Chondrocyte (in vitro differentiated cells): Measurements from ENCODE around the gene MBNL1. TPM values are rescaled to one million over a fixed set of nuclear protein-coding genes. Genes with fewer than 3 reads are reported as not detected.

Source experiments
- DNase-seq: peaks from one replicate; pipeline ENCODE4 v3.0.0; 2021; ENCODE audit warnings: mixed read lengths, low spot score
- H3K27ac Mint-ChIP-seq: one replicate; pipeline ENCODE4 v1.8.0; 2021; ENCODE audit warnings: mild to moderate bottlenecking, moderate library complexity, mixed read lengths; ENCODE audit not compliant: unreplicated experiment
- H3K27me3 Mint-ChIP-seq: 2 replicates; pipeline ENCODE4 v1.8.0; 2021; ENCODE audit warnings: low read depth, mixed read lengths
- H3K36me3 Mint-ChIP-seq: 2 replicates; pipeline ENCODE4 v1.8.0; 2021; ENCODE audit warnings: low read depth, mixed read lengths
- H3K4me1 Mint-ChIP-seq: 2 replicates; pipeline ENCODE4 v1.8.0; 2021; ENCODE audit warnings: low read depth, mild to moderate bottlenecking, mixed read lengths
- H3K4me3 Mint-ChIP-seq: one replicate; pipeline ENCODE4 v1.8.0; 2021; ENCODE audit warnings: mild to moderate bottlenecking, moderate library complexity, mixed read lengths; ENCODE audit not compliant: unreplicated experiment
- H3K9me3 Mint-ChIP-seq: 2 replicates; pipeline ENCODE4 v1.8.0; 2021; ENCODE audit warnings: low read depth, mixed read lengths
- total RNA-seq: library from RNA; stranded (reverse); gene quantifications from 3 replicates; pipeline ENCODE4 v1.2.1, GENCODE V29; 2021
- TF ChIP-seq, protein P1 (sequence below): fragments of 200-600 bp; sonication (generic); IDR thresholded peaks from 2 replicates; pipeline ENCODE4 v1.5.0; 2021; ENCODE audit warnings: antibody characterized with exemption, mild to moderate bottlenecking, moderate library complexity

Gene MBNL1
- total RNA-seq, 1 donor from 2014 or later, result 166 TPM

- TF ChIP-seq, protein P1, sequence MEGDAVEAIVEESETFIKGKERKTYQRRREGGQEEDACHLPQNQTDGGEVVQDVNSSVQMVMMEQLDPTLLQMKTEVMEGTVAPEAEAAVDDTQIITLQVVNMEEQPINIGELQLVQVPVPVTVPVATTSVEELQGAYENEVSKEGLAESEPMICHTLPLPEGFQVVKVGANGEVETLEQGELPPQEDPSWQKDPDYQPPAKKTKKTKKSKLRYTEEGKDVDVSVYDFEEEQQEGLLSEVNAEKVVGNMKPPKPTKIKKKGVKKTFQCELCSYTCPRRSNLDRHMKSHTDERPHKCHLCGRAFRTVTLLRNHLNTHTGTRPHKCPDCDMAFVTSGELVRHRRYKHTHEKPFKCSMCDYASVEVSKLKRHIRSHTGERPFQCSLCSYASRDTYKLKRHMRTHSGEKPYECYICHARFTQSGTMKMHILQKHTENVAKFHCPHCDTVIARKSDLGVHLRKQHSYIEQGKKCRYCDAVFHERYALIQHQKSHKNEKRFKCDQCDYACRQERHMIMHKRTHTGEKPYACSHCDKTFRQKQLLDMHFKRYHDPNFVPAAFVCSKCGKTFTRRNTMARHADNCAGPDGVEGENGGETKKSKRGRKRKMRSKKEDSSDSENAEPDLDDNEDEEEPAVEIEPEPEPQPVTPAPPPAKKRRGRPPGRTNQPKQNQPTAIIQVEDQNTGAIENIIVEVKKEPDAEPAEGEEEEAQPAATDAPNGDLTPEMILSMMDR, result no peak
- H3K36me3 Mint-ChIP-seq, result no peaks in the 10 kb centered on the region
- peaks cover 18% of the 10 kb centered on the region for H3K4me1 Mint-ChIP-seq
- H3K27me3 Mint-ChIP-seq, result no peaks in the 10 kb centered on the region
- H3K4me3 Mint-ChIP-seq, result no peak overlapping the region
- H3K9me3 Mint-ChIP-seq, result peaks cover 5% of the 10 kb centered on the region
- no peak overlapping the region for H3K27ac Mint-ChIP-seq
- DNase-seq, result no peak
These were observed 36.0 kb upstream of the MBNL1 start for GRCh38 chr3:152232679-152233078.

- TF ChIP-seq, protein P1, result no peak
- no peak for DNase-seq
- Mint-ChIP-seq H3K4me1 (peaks cover 18% of the 10 kb centered on the region), H3K27ac (peak overlapping the region; percentile 60), H3K9me3 (peaks cover 6% of the 10 kb centered on the region), H3K4me3 (no peak overlapping the region), H3K36me3 (no peaks in the 10 kb centered on the region), H3K27me3 (no peaks in the 10 kb centered on the region)
These were observed 33.9 kb upstream of the MBNL1 start for GRCh38 chr3:152234657-152235375.

GRCh38 chr3:152235709-152236298 is 32.9 kb upstream of the MBNL1 start:
- Mint-ChIP-seq H3K27ac (no peak overlapping the region), H3K9me3 (peaks cover 6% of the 10 kb centered on the region), H3K36me3 (no peaks in the 10 kb centered on the region), H3K4me1 (peaks cover 26% of the 10 kb centered on the region), H3K27me3 (no peaks in the 10 kb centered on the region), H3K4me3 (no peak overlapping the region)
- TF ChIP-seq, protein P1, result no peak
- no peak for DNase-seq

GRCh38 chr3:152236716-152237115 is 32.0 kb upstream of the MBNL1 start:
- H3K4me3 Mint-ChIP-seq, result no peak overlapping the region
- H3K27ac Mint-ChIP-seq, result peak overlapping the region; percentile 28
- H3K4me1 Mint-ChIP-seq, result peaks cover 30% of the 10 kb centered on the region
- peaks cover 6% of the 10 kb centered on the region for H3K9me3 Mint-ChIP-seq
- TF ChIP-seq, protein P1, result no peak
- H3K27me3 Mint-ChIP-seq, result no peaks in the 10 kb centered on the region
- DNase-seq, result no peak
- no peaks in the 10 kb centered on the region for H3K36me3 Mint-ChIP-seq

- Mint-ChIP-seq H3K27ac (no peak overlapping the region), H3K36me3 (no peaks in the 10 kb centered on the region), H3K27me3 (no peaks in the 10 kb centered on the region), H3K9me3 (peaks cover 3% of the 10 kb centered on the region), H3K4me3 (no peak overlapping the region), H3K4me1 (peaks cover 17% of the 10 kb centered on the region)
- no peak for DNase-seq
- TF ChIP-seq, protein P1, result no peak
These were observed 27.3 kb upstream of the MBNL1 start for GRCh38 chr3:152241142-152242017.
